Testis (tissue), 3 donors: ENCODE data around the gene KCNN3. TPM values are rescaled to one million over a fixed set of nuclear protein-coding genes. Genes with fewer than 3 reads are reported as not detected.

ENCODE experiments used
- DNase-seq: peaks from one replicate; pipeline ENCODE4 v3.0.0-alpha.2; 2019
- H3K27ac ChIP-seq, 2 donors: fragments of 200-600 bp; sonication (generic); one replicate each; pipeline ENCODE4 v1.5.1; 2019
- H3K27me3 ChIP-seq: fragments of 200-600 bp; sonication (generic); one replicate; pipeline ENCODE4 v1.5.1; 2019
- H3K36me3 ChIP-seq: fragments of 200-600 bp; sonication (generic); one replicate; pipeline ENCODE4 v1.5.1; 2017; ENCODE audit warnings: low read depth; ENCODE audit errors: missing control alignments
- H3K4me1 ChIP-seq: fragments of 200-600 bp; sonication (generic); one replicate; pipeline ENCODE4 v1.5.1; 2019
- H3K4me3 ChIP-seq, 2 donors: fragments of 200-600 bp; sonication (generic); one replicate each; pipeline ENCODE4 v1.5.1; 2017 to 2019
- H3K9me3 ChIP-seq: fragments of 200-600 bp; sonication (generic); one replicate; pipeline ENCODE4 v1.5.1; 2017
- CTCF ChIP-seq, 3 experiments: fragments of 450-650 bp in 2 of 3; fragments of 200-600 bp in 1 of 3; sonication (generic) in 1 of 3; IDR thresholded peaks; one replicate each; pipeline ENCODE4 v1.5.1; 2016 to 2019; ENCODE audit warnings: antibody characterized with exemption in 3 of 3, mild to moderate bottlenecking in 2 of 3, moderate library complexity in 1 of 3
- POLR2A ChIP-seq: fragments of 450-650 bp; IDR thresholded peaks from one replicate; pipeline ENCODE4 v1.6.1; 2017; ENCODE audit warnings: antibody characterized with exemption, mild to moderate bottlenecking, moderate library complexity
- WGBS, 2 donors: methylation state at CpG; one replicate each; pipeline ENCODE4 v1.1.5; 2018; 5-methylcytosine and 5-hydroxymethylcytosine counted together
- intact Hi-C: fragments of 100-400 bp; cut with DNase I; formaldehyde crosslinking; loops from one replicate; pipeline ENCODE4 v1.15.1; 2023; ENCODE audit warnings: low total_unique reads
- polyA plus RNA-seq: library from polyadenylated mRNA; stranded (reverse); fragments of 350-450 nt; fragmentation: Illumina TruSeq; extraction: RNeasy Lipid Tissue Mini Kit (QIAGEN cat#74804); gene quantifications from one replicate; pipeline ENCODE4 v1.2.3, GENCODE V29; 2014; ENCODE audit warnings: low read depth, low replicate concordance; ENCODE audit not compliant: insufficient read depth
- total RNA-seq, 2 donors: library from RNA; depleted of rRNA; stranded (reverse); fragments of >200 nt; gene quantifications; one replicate each; pipeline ENCODE4 v1.2.3, GENCODE V29; 2016

KCNN3 gene
- total and polyA plus RNA-seq, 3 donors from 2014 or later = 0.24 to 0.78 (median 0.56) TPM

GRCh38 chr1:154859151-154859785 is 10.8 kb downstream of the KCNN3 start:
- intact Hi-C loops = no loop called here
- no peaks in the 10 kb centered on the region for H3K9me3 ChIP-seq
- no peak overlapping the region for H3K27ac ChIP-seq
- 88 to 91% methylated on average over 9 of the region's 9 CpGs for WGBS, 2 donors
- no peak for TF ChIP-seq CTCF (IDR thresholded peaks at IDR 0.05)
- TF ChIP-seq POLR2A = no peak
- no peaks in the 10 kb centered on the region for H3K4me1 ChIP-seq
- H3K4me3 ChIP-seq = no peak overlapping the region
- DNase-seq = no peak
- no peaks in the 10 kb centered on the region for H3K36me3 ChIP-seq
- no peaks in the 10 kb centered on the region for H3K27me3 ChIP-seq

GRCh38 chr1:154857441-154858215 is 12.5 kb downstream of the KCNN3 start:
- no peak for TF ChIP-seq CTCF (IDR thresholded peaks at IDR 0.05)
- no peak for TF ChIP-seq POLR2A
- Histone ChIP-seq H3K4me1 (no peaks in the 10 kb centered on the region), H3K27me3 (no peaks in the 10 kb centered on the region), H3K4me3 (no peak overlapping the region), H3K36me3 (no peaks in the 10 kb centered on the region), H3K27ac (no peak overlapping the region), H3K9me3 (no peaks in the 10 kb centered on the region)
- intact Hi-C loops = no loop called here
- WGBS, 2 donors = 94 to 97% methylated on average over 11 of the region's 11 CpGs
- DNase-seq = no peak

GRCh38 chr1:154857022-154857421 is 13.1 kb downstream of the KCNN3 start:
- no peaks in the 10 kb centered on the region for H3K36me3 ChIP-seq
- H3K4me3 ChIP-seq = no peak overlapping the region
- no peak overlapping the region for H3K27ac ChIP-seq
- no peak for TF ChIP-seq POLR2A
- TF ChIP-seq CTCF (IDR thresholded peaks at IDR 0.05) = no peak
- no peaks in the 10 kb centered on the region for H3K9me3 ChIP-seq
- intact Hi-C loops = no loop called here
- H3K4me1 ChIP-seq = no peaks in the 10 kb centered on the region
- WGBS, 2 donors = 92 to 95% methylated on average over 6 of the region's 6 CpGs
- no peaks in the 10 kb centered on the region for H3K27me3 ChIP-seq
- DNase-seq = no peak

- DNase-seq = no peak
- H3K9me3 ChIP-seq = no peaks in the 10 kb centered on the region
- H3K4me3 ChIP-seq = no peak overlapping the region
- H3K27ac ChIP-seq = no peak overlapping the region
- intact Hi-C loops = no loop called here
- H3K4me1 ChIP-seq = no peaks in the 10 kb centered on the region
- H3K36me3 ChIP-seq = no peaks in the 10 kb centered on the region
- TF ChIP-seq CTCF (IDR thresholded peaks at IDR 0.05) (no peak), POLR2A (no peak)
- 93 to 94% methylated on average over 2 to 3 of the region's 3 CpGs for WGBS, 2 donors
- no peaks in the 10 kb centered on the region for H3K27me3 ChIP-seq
Observed at GRCh38 chr1:154856544-154856943, 13.5 kb downstream of the KCNN3 start.
